GM12864 (cell line): Measurements from ENCODE around the gene PRAF2.

ENCODE experiments used
- DNase-seq: peaks from one replicate; pipeline ENCODE4 v3.0.0-alpha.2; 2011; ENCODE audit warnings: low read depth
- H3K4me3 ChIP-seq: 2 replicates; pipeline ENCODE4 v1.5.1; 2011; ENCODE audit warnings: mild to moderate bottlenecking, low read depth, low read length, control low read depth
- TF ChIP-seq, protein P1 (sequence below): IDR thresholded peaks from 2 replicates; pipeline ENCODE4 v1.5.1; 2011; ENCODE audit warnings: low read depth, mild to moderate bottlenecking, moderate library complexity, low read length, control low read depth, inconsistent platforms; ENCODE audit errors: missing control alignments

Gene PRAF2

DNA sequence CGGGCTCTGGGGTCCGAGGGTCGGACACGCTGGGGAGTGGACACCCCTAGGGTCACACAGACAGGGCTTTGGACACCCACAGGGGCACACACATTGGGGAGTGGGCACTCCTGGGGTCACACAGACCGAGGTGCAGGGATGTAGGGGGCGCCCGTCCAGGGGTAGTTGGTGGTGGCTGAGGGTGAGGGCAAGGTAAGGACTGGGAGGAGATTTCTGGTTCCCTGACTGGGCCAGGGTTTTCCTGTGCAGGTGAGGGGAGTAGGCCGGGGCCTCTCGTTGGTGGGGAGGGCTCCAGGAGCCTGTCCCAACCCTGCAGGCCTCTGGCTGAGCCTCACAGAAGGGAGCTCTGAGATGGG lies 27.8 kb upstream of the PRAF2 start:
- no peak for DNase-seq
- TF ChIP-seq, protein P1, sequence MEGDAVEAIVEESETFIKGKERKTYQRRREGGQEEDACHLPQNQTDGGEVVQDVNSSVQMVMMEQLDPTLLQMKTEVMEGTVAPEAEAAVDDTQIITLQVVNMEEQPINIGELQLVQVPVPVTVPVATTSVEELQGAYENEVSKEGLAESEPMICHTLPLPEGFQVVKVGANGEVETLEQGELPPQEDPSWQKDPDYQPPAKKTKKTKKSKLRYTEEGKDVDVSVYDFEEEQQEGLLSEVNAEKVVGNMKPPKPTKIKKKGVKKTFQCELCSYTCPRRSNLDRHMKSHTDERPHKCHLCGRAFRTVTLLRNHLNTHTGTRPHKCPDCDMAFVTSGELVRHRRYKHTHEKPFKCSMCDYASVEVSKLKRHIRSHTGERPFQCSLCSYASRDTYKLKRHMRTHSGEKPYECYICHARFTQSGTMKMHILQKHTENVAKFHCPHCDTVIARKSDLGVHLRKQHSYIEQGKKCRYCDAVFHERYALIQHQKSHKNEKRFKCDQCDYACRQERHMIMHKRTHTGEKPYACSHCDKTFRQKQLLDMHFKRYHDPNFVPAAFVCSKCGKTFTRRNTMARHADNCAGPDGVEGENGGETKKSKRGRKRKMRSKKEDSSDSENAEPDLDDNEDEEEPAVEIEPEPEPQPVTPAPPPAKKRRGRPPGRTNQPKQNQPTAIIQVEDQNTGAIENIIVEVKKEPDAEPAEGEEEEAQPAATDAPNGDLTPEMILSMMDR, result no peak
- peak overlapping the region; percentile 64 for H3K4me3 ChIP-seq

DNA sequence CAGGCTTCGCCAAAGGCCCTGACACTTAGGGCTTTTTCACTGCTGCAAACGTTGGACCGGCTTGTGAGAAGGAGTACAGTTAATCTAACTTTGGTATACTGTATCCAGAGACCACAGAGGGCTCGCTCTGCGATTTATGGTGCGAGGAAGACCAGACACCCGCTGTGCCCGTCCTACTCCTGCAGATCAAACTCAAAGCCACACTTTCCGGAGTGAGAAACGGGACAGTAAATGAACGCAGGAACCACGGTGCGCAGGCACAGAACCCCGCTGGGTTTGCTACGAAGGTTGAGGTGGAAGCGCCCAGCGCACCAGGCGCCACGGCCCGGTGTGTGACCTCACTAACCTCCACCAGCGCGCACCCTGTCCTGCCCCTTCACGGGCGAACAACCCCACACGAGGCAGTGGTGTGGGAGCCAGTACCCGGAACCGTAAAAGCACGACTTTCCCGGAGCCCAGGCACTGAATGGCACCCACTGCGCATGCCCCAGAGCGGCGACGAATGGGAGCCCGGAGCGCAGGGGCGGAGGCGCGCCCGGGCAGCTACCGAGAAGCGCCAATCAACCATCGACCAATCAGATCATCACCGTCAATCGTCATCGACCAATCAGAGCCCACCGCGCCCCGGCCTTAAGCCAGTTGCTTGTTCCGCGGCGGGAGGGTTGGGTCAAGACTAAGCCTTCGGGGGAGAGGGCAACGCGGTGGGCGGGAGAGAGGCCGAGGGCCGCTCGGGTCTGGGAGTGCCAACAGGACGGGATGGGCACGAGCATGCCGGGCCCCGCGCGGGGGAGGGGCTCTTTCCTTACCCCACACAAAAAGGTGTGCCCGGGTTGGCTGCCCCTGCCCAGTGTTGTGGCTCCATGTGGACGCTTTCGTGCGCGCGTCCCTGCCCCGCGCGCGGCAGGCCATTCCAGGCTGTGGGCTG lies 27.2 kb upstream of the PRAF2 start:
- DNase-seq, result peak; percentile 83
- peak overlapping the region; percentile 64 for H3K4me3 ChIP-seq
- TF ChIP-seq, protein P1, result no peak

DNA sequence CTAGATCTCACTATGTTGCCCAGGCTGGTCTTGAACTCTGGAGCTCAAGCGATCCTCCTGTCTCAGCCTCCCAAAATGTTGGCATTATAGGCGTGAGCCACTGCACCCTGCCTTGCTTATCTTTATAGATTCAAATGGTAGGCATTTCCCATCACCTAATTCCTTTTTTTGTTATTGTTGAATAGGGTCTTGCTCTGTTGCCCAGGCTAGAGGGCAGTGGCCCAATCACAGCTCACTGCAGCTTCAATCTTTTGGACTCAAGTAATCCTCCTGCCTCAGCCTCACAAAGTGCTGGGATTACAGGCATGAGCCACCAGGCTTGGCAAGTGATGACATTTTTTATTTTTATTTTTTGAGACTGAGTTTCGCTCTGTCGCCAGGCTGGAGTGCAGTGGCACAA lies 22.6 kb upstream of the PRAF2 start:
- TF ChIP-seq, protein P1, result no peak
- DNase-seq, result no peak
- H3K4me3 ChIP-seq, result no peak overlapping the region

DNA sequence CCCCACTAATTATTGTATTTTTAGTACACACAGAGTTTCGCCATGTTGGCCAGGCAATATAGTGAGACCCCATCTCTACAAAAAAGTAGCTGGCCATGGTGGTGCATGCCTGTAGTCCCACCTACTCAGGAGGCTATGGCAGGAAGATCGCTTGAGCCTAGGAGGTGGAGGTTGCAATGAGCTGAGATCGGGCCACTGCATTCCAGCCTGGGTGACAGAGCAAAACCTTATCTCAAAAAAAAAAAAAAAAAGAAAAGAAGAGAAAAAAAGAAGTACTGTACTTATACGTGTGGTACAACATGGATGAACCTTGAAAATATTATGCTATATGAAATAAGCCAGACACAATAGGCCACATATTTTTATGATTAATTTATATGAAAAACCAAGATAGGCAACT lies 15.8 kb upstream of the PRAF2 start:
- TF ChIP-seq, protein P1, result no peak
- H3K4me3 ChIP-seq, result no peak overlapping the region
- no peak for DNase-seq

DNA sequence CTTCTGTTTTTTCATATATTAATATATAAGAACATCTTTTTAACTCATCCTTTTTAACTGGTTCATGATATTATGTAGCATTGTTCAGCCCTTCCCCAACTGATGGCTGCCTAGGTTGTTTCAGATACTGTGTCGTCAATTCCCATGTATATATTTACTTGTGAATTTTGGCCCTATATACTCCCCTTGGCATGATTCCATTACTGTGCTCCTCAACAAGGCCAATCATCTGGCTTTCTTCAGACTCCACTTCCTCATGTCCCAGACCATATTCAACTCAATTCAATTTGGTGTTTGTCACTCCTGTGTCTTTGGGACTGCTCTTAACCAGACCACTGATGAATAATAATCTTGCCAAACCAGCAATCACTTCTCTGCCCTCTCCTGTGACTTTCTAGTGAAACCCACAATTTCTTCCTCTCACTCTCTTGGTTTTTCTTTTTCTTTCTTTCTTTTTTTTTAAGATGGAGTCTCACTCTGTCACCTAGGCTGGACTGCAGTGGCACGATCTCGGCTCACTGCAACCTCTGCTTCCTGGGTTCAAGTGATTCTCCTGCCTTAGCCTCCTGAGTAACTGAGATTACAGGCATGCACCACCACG lies 8.6 kb upstream of the PRAF2 start:
- no peak for DNase-seq
- no peak overlapping the region for H3K4me3 ChIP-seq
- TF ChIP-seq, protein P1, result no peak

DNA sequence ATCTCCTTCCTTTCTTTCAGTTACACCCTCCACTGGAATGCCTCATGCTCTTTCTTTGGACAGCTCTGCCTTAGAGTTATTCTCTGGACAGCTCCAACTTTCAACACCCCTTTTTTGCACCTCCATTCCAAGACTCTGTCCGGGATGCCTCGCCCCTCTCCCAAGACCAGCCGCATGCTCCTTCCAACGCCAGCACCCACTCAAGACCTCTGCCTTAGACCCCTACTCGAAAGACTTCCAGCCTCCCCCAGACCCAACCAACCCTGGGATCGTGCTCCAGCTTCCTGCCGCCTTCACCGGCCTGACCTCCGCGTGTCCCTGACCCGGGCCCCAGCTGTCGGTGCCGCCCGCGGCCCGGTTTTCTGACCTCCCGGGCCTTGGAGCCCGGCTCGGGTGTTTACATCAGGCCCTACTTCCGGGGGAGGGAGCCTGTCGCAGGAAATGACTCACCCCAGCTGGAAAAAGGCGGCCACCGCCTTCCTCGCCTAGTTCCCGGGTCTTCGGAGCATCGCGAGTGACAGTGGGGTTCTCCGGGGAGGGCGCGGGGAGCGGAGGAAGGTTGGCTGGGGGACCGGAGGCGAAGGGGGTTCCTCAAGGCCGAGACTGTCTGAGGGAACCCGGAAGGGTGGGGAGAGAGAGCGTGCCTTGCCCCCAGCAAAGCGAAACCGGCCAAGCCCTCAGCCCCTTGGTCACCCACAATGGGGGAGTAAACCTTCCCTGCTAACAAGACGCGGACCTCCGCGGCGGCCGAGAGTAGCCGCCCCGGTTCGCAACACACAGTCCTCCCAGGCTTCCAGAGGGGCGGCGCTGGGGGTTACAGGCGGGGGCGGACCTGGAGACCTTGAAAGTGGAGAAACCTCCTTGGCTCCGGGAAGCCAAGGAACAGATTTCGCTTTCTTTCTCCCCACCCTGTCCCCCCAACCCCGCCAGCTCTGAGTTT lies 6.0 kb upstream of the PRAF2 start, which contains the start of gene WDR45:
TSS of gene WDR45 (minus strand) at position 399 of the 940 bp plus-strand sequence. CDS start 1,792 bp downstream, outside the sequence.
- TF ChIP-seq, protein P1, result no peak
- DNase-seq, result peak; percentile 18
- H3K4me3 ChIP-seq, result peak within 1 kb of the TSS; percentile 72
